ENCODE results near the gene TMEM115. TPM values are rescaled to one million over a fixed set of nuclear protein-coding genes. Genes with fewer than 3 reads are reported as not detected.

Gene TMEM115
- total and polyA plus RNA-seq, 9 of the 15 experiments (the other 6 are each of a cell fraction or from before 2014, with no cell fraction given), result 1.6 to 26.9 (median 14.1) TPM

DNA sequence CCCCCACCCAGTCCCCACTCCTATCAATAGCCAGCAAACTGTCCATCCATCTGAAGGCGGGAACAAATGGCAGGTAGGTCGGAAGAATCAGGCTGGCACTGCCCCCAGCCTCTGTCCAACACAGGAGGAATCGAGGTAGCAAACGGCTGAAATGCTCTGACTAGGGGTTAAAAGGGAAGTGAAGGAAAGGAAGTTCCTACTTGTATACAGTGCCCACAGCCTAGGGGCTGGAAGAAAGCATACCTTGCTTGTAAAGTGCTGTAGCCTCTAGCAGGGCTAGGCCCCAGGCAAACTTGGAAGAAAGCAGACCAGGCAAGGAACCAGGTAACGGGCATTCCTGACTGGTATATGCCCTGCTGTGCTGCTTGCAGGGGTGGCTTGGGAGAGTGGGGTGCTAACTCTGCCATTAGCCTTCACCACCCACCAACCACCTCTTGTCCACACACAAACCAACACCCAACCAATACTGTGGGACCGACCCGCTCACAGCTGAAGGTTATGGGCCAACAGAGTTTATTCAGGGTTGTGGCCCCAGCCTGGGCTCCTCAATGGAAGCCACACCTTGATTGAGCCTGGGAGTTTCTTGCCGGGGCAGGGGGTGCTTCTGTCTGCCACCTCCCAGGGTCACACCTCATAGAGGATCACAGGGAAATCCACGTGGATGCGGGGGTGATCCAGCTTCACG is 33.7 kb downstream of the TMEM115 start (continued):
- TF ChIP-seq ZNF347 (CRISPR knock-in tag; IDR thresholded peaks at IDR 0.05; ENCODE audit: low read depth), result no peak
- no peak for TF ChIP-seq ELF1 (tag; IDR thresholded peaks at IDR 0.05)
- TF ChIP-seq HMGN3 (IDR thresholded peaks at IDR 0.05; ENCODE audit: borderline replicate concordance, extremely low read depth, insufficient read length, low read depth, low read length), result no peak
- no peak for TF ChIP-seq PRMT5 (CRISPR knock-in tag; IDR thresholded peaks at IDR 0.05)
- TF ChIP-seq RBM22 (IDR thresholded peaks at IDR 0.05; ENCODE audit: low read depth, low read length, poor library complexity, severe bottlenecking), result no peak
- no peak for TF ChIP-seq EP400 (IDR thresholded peaks at IDR 0.05)

DNA sequence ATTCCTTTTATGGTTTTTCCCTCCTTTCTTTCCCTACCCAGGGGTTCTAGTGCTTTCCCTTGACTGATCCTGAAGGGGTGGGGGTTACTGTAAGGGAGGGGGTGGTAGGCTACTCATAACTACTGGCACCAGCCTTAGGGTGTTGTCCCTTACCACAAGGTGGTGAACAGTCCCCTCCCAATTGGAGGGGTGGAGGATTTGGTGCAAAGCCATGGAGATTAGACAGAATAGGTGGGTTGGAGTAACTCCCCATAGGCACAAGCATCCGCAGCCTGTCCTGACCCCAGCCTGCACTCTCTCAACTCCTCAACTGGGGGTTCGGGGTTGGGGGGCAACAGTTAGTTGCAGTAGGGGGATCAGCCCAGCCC is 34.2 kb downstream of the TMEM115 start:
- Histone ChIP-seq H3K9me1 (ENCODE audit: control insufficient read depth, insufficient read depth, low read length) (no peaks in the 10 kb centered on the region), H3K79me2 (ENCODE audit: control insufficient read depth, insufficient read depth, low read length) (peaks cover 22% of the 10 kb centered on the region), H3K4me1 (replicated peaks in 1 of 2; ENCODE audit: control insufficient read depth in 2 of 2, insufficient read depth in 2 of 2, low read length in 2 of 2) (peaks cover 21 to 47% of the 10 kb centered on the region in 2 experiments; a peak in 4 of 5 replicates), H3K36me3 (ENCODE audit: control insufficient read depth, insufficient read depth, low read length) (peaks cover 35% of the 10 kb centered on the region; the same call in 1 of the 3 replicates), H3K9me3 (replicated peaks; ENCODE audit: control insufficient read depth, insufficient read depth, low read depth, low read length) (no peaks in the 10 kb centered on the region), H4K20me1 (replicated peaks; ENCODE audit: control insufficient read depth, insufficient read depth, low read length) (no peaks in the 10 kb centered on the region), H2AFZ (ENCODE audit: low read depth, low read length) (no peak overlapping the region), H3K27ac (ENCODE audit: extremely low read depth, low read depth, low read length) (no peak overlapping the region), H3K9ac (ENCODE audit: insufficient read depth in 1 of 2, low read depth in 2 of 2, low read length in 2 of 2) (no peak overlapping the region), H3K4me3 (no peak overlapping the region), H3K4me2 (ENCODE audit: insufficient read depth, low read length) (no peak overlapping the region), H3K27me3 (ENCODE audit: control insufficient read depth in 2 of 2, insufficient read depth in 2 of 2, low read length in 2 of 2) (no peaks in the 10 kb centered on the region)
- intact Hi-C loops (cut with micrococcal nuclease) (loop anchor here (2.0 kb wide), 1 partner anchor 136 kb away; no protein-coding TSS in a partner anchor), in situ Hi-C loops (cut with MboI) (no loop called here)
- POLR2A ChIA-PET, result no interaction called here
- no peak for FAIRE-seq
- BruUV-seq (replicated peaks), result no TSS peak
- no peak for ATAC-seq
- CTCF ChIA-PET (ENCODE audit: low intra/inter-chr PET ratio), result interaction anchor here (1.4 to 2.1 kb wide), 2 partner anchors 51 to 98 kb away, joined by 6 read pairs; no protein-coding TSS in a partner anchor
- DNase-seq (ENCODE audit: extremely low read depth in 1 of 4, low spot score in 3 of 4), result no peak
- no CpG with 5 or more reads among the region's 2 CpGs for WGBS (ENCODE audit: insufficient coverage, low coverage, missing lambda C conversion rate)
- TF ChIP-seq CBFB (CRISPR knock-in tag; IDR thresholded peaks at IDR 0.05) (no peak), SMAD4 (CRISPR knock-in tag; conservative IDR thresholded peaks at IDR 0.05) (no peak), NR4A1 (CRISPR knock-in tag; IDR thresholded peaks at IDR 0.05) (no peak), NR4A1 (tag; IDR thresholded peaks at IDR 0.05) (no peak), ETV5 (CRISPR knock-in tag; IDR thresholded peaks at IDR 0.05; ENCODE audit: low read depth) (no peak), RBM14 (IDR thresholded peaks at IDR 0.05; ENCODE audit: borderline replicate concordance, insufficient read depth, low read depth, low read length) (no peak), PRPF4 (IDR thresholded peaks at IDR 0.05; ENCODE audit: insufficient read depth, low read depth, low read length, poor library complexity, severe bottlenecking) (no peak)
- TF ChIP-seq, protein P1, sequence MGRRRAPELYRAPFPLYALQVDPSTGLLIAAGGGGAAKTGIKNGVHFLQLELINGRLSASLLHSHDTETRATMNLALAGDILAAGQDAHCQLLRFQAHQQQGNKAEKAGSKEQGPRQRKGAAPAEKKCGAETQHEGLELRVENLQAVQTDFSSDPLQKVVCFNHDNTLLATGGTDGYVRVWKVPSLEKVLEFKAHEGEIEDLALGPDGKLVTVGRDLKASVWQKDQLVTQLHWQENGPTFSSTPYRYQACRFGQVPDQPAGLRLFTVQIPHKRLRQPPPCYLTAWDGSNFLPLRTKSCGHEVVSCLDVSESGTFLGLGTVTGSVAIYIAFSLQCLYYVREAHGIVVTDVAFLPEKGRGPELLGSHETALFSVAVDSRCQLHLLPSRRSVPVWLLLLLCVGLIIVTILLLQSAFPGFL (CRISPR knock-in tag; IDR thresholded peaks at IDR 0.05), result no peak
- TF ChIP-seq, protein P2, sequence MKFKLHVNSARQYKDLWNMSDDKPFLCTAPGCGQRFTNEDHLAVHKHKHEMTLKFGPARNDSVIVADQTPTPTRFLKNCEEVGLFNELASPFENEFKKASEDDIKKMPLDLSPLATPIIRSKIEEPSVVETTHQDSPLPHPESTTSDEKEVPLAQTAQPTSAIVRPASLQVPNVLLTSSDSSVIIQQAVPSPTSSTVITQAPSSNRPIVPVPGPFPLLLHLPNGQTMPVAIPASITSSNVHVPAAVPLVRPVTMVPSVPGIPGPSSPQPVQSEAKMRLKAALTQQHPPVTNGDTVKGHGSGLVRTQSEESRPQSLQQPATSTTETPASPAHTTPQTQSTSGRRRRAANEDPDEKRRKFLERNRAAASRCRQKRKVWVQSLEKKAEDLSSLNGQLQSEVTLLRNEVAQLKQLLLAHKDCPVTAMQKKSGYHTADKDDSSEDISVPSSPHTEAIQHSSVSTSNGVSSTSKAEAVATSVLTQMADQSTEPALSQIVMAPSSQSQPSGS (CRISPR knock-in tag; IDR thresholded peaks at IDR 0.05), result no peak
